Measurements from ENCODE around the gene UBB.
"Not testable (repeated sequence)": the region's sequence is repeated elsewhere in the genome, so short reads cannot be mapped to it uniquely, and the experiment has no call there.

The UBB gene

GRCh38 chr17:16386126-16386507 is 5.2 kb downstream of the UBB start:
- Mint-ChIP-seq H3K27ac (peak overlapping the region; percentile 35), H3K4me3 (peak overlapping the region; percentile 86), H3K36me3 (peaks cover 10% of the 10 kb centered on the region), H3K4me1 (peaks cover 36% of the 10 kb centered on the region)
- DNase-seq (ENCODE audit: low spot score in 2 of 2); ATAC-seq (ENCODE audit: low read depth); H3K9me3 Mint-ChIP-seq; H3K27me3 Mint-ChIP-seq: not testable (repeated sequence)

DNA sequence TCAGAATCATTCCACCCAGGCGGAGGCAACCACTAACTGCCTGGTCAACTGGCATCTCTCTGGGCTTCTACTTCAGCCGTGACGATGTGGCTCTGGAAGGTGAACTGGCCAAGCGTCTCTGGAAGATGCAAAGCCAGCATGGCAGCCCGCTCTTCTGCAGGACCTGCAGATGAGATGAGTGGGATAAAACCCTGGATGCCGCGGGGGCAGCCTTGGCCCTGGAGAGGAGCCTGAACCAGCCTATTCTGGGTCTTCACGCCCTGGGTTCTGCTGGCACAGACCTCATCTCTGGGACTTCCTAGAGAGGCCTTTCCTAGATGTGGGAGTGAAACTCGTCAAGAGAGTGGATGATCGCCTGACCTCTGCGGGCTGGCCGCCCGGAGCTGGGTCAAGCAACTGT is 10.6 kb downstream of the UBB start:
- no peak for ATAC-seq (ENCODE audit: low read depth)
- no peaks in the 10 kb centered on the region for H3K36me3 Mint-ChIP-seq
- H3K9me3 Mint-ChIP-seq, result no peaks in the 10 kb centered on the region
- no peak overlapping the region for H3K4me3 Mint-ChIP-seq
- no peak overlapping the region for H3K27ac Mint-ChIP-seq
- DNase-seq (ENCODE audit: low spot score in 2 of 2), result no peak
- H3K4me1 Mint-ChIP-seq, result peaks cover 2% of the 10 kb centered on the region
- H3K27me3 Mint-ChIP-seq, result no peaks in the 10 kb centered on the region

- H3K9me3 Mint-ChIP-seq; H3K27me3 Mint-ChIP-seq; H3K36me3 Mint-ChIP-seq; H3K27ac Mint-ChIP-seq; H3K4me3 Mint-ChIP-seq; DNase-seq (ENCODE audit: low spot score in 2 of 2); ATAC-seq (ENCODE audit: low read depth); H3K4me1 Mint-ChIP-seq: not testable (repeated sequence)
Measured at GRCh38 chr17:16392491-16392890, 11.6 kb downstream of the UBB start.

DNA sequence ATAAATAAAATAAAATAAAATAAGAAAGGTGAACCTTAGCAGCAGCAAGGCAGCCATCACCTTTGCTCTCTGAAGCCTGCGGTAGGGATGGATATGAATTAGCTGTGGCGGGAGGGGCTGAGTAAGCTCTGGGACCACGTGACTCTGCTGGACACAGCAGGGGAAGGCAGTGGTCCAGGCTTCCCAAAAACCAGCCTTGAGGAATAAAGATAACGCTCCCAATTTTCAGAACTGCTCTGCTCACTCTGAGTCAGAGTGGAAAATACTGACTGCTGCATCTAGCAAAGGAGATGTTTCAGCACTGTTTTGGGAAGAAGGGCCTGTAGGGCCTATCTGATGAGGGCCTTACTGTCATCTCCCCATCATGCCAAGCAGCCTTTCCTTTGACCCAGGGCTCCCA is 15.0 kb downstream of the UBB start:
- not testable (repeated sequence) for H3K27ac Mint-ChIP-seq; H3K4me1 Mint-ChIP-seq; DNase-seq (ENCODE audit: low spot score in 2 of 2); H3K27me3 Mint-ChIP-seq; H3K9me3 Mint-ChIP-seq; H3K36me3 Mint-ChIP-seq; H3K4me3 Mint-ChIP-seq; ATAC-seq (ENCODE audit: low read depth)

DNA sequence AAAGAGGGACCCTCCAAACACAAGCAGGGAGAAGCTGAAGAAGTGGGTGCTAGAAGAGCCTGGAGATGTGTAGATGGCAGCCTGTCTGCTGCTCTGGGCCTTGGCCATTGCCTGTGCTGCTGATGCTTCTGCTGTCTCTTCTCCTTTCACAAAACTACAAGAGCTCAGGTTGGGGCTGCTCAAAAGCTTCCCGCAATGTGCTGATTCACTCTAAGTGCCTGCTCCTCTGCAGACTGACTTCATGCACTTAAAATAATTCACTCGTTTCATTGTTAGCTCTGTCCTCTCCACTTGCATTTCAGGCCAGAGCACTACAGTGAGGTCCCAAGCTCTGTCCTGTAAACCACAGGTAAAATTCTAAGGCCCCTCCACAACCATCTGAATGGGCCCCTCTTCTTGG is 15.8 kb downstream of the UBB start:
- H3K9me3 Mint-ChIP-seq; H3K4me3 Mint-ChIP-seq; ATAC-seq (ENCODE audit: low read depth); H3K4me1 Mint-ChIP-seq; H3K27ac Mint-ChIP-seq; H3K27me3 Mint-ChIP-seq; DNase-seq (ENCODE audit: low spot score in 2 of 2); H3K36me3 Mint-ChIP-seq: not testable (repeated sequence)

- DNase-seq (ENCODE audit: low spot score in 2 of 2), result no peak
- peaks cover 10% of the 10 kb centered on the region for H3K4me1 Mint-ChIP-seq
- H3K9me3 Mint-ChIP-seq, result no peaks in the 10 kb centered on the region
- ATAC-seq (ENCODE audit: low read depth), result peak; percentile 99
- H3K36me3 Mint-ChIP-seq, result no peaks in the 10 kb centered on the region
- peak overlapping the region; percentile 62 for H3K4me3 Mint-ChIP-seq
- no peaks in the 10 kb centered on the region for H3K27me3 Mint-ChIP-seq
- H3K27ac Mint-ChIP-seq, result peak overlapping the region; percentile 66
Measured at GRCh38 chr17:16398270-16399267, 17.7 kb downstream of the UBB start.

GRCh38 chr17:16403847-16404246 is 23.0 kb downstream of the UBB start:
- H3K36me3 Mint-ChIP-seq; DNase-seq (ENCODE audit: low spot score in 2 of 2); H3K27ac Mint-ChIP-seq; H3K4me3 Mint-ChIP-seq; H3K9me3 Mint-ChIP-seq; H3K27me3 Mint-ChIP-seq; ATAC-seq (ENCODE audit: low read depth): not testable (repeated sequence)
- H3K4me1 Mint-ChIP-seq, result peaks cover 15% of the 10 kb centered on the region

DNA sequence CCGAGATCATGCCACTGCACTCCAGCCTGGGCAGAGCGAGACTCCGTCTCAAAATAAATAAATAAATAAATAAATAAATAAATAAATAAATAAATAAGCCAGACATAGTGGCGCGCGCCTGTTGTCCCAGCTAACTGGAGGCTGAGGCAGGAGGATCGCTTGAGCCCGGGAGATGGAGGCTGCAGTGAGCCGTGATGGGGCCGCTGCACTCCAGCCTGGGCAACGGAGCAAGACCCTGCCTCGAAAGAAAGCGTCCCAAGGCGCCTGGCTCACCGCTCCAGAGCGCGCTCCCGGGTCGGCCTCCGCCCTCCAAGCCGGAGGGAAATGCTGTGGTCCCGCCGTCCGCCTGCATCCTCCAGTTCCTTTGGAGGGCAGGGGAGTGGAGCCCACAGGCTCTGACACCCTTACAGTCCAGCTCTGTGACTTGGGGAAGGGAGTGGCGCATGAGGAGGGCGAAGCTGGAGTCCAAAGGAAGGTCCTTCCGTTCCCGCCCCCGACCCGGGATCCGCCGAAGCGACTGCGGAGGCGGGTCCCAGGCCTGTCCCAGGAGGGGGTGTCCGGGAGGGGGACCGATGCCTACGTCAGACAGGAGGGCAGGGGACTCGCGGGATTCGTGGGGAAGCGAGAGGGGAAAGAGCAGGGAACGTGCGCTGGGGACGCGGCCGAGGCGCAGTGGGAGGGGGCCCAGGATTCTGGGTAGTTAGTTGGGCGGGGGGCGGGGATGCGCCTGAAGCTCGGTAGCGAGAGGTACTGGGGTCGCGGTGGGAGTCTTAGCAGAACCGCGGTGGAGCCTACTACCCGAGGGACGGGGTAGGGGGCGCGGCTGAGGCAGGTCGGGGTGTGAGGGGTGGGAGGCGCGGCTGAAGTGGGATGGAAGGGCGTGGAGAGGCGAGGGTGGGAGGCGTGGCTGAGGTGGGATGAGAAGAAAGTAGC is 26.1 kb downstream of the UBB start:
- H3K9me3 Mint-ChIP-seq, result no peaks in the 10 kb centered on the region
- H3K36me3 Mint-ChIP-seq, result peaks cover 2% of the 10 kb centered on the region
- H3K4me3 Mint-ChIP-seq, result peak overlapping the region; percentile 69
- H3K4me1 Mint-ChIP-seq, result peaks cover 13% of the 10 kb centered on the region
- ATAC-seq (ENCODE audit: low read depth) (no peak), DNase-seq (ENCODE audit: low spot score in 2 of 2) (no peak)
- peaks cover 8% of the 10 kb centered on the region for H3K27me3 Mint-ChIP-seq
- peak overlapping the region; percentile 76 for H3K27ac Mint-ChIP-seq

- Mint-ChIP-seq H3K27ac (no peak overlapping the region), H3K27me3 (peaks cover 8% of the 10 kb centered on the region), H3K4me1 (peaks cover 13% of the 10 kb centered on the region), H3K4me3 (peak overlapping the region; percentile 51), H3K9me3 (no peaks in the 10 kb centered on the region), H3K36me3 (peaks cover 3% of the 10 kb centered on the region)
- peak; percentile 60 to 61 for DNase-seq (ENCODE audit: low spot score in 2 of 2)
- peak; percentile 91 for ATAC-seq (ENCODE audit: low read depth)
Measured at GRCh38 chr17:16407911-16408588, 27.2 kb downstream of the UBB start.

DNA sequence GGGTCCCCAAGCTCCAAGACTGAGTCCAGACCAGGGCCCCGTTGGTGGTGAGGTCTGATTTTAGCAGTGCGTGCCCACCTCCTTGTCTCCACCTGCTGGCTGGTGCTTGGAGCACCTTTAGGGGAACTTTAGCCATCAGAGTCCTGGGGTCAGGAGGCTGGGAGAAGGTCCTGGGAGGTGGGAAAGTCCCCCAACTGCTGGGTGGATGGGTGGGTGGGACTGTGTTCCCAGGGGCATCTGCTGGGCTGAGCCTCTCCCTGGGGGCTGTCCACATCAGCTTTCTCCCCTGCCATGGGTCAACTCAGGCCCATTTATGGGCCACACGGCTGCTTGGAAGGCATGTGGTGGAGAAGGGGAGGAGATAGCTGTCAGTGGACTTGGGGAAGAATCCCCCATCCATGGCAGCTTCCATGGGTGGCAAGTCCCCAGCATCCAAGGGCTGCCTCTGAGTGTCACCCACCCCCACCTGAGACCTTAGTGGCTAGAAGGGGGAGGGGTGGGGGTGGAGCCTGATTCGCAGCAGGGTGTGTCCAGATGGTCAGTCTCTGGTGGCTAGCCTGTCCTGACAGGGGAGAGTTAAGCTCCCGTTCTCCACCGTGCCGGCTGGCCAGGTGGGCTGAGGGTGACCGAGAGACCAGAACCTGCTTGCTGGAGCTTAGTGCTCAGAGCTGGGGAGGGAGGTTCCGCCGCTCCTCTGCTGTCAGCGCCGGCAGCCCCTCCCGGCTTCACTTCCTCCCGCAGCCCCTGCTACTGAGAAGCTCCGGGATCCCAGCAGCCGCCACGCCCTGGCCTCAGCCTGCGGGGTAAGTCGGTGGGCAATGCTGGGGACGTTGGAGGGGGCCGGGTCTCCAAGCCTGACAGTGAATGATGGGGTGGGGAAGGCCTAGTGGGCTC is 34.4 kb downstream of the UBB start, which contains the start of gene TRPV2:
Gene TRPV2 (plus strand): TSS at position 541 of the 894 bp plus-strand sequence. CDS start 2,098 bp downstream, outside the sequence.
- ATAC-seq (ENCODE audit: low read depth) (peak; percentile 57), DNase-seq (ENCODE audit: low spot score in 2 of 2) (peak; percentile 49 to 57)
- Mint-ChIP-seq H3K4me1 (peaks cover 28% of the 10 kb centered on the region), H3K36me3 (peaks cover 8% of the 10 kb centered on the region), H3K4me3 (peak within 1 kb of the TSS; percentile 90), H3K27me3 (no peaks in the 10 kb centered on the region), H3K9me3 (no peaks in the 10 kb centered on the region), H3K27ac (peak within 1 kb of the TSS; percentile 92)

DNA sequence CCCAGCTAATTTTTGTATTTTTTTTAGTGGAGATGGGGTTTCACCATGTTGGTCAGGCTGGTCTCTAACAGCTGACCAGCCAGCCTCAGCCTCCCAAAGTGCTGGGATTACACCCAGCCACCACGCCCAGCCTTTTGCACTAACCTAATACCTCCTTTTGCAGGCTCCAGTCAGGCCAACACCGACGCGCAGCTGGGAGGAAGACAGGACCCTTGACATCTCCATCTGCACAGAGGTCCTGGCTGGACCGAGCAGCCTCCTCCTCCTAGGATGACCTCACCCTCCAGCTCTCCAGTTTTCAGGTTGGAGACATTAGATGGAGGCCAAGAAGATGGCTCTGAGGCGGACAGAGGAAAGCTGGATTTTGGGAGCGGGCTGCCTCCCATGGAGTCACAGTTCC is 36.5 kb downstream of the UBB start:
- Mint-ChIP-seq H3K4me3 (peak overlapping the region; percentile 5), H3K36me3 (peaks cover 10% of the 10 kb centered on the region), H3K27ac (peak overlapping the region; percentile 92), H3K27me3 (no peaks in the 10 kb centered on the region), H3K4me1 (peaks cover 28% of the 10 kb centered on the region), H3K9me3 (no peaks in the 10 kb centered on the region)
- ATAC-seq (ENCODE audit: low read depth) (no peak), DNase-seq (ENCODE audit: low spot score in 2 of 2) (no peak)

GRCh38 chr17:16417896-16418684 is 37.2 kb downstream of the UBB start:
- DNase-seq (ENCODE audit: low spot score in 2 of 2) (no peak), ATAC-seq (ENCODE audit: low read depth) (no peak)
- H3K36me3 Mint-ChIP-seq, result peaks cover 11% of the 10 kb centered on the region
- peaks cover 28% of the 10 kb centered on the region for H3K4me1 Mint-ChIP-seq
- no peak overlapping the region for H3K27ac Mint-ChIP-seq
- H3K27me3 Mint-ChIP-seq, result no peaks in the 10 kb centered on the region
- peak overlapping the region; percentile 29 for H3K4me3 Mint-ChIP-seq
- no peaks in the 10 kb centered on the region for H3K9me3 Mint-ChIP-seq
